Gastrocnemius medialis (tissue), 4 donors: Measurements from ENCODE around the gene ZYG11B. TPM values are rescaled to one million over a fixed set of nuclear protein-coding genes. Genes with fewer than 3 reads are reported as not detected.
A peak's percentile ranks its signal among the peaks of the same experiment; 100 is the strongest.
"Not testable (repeated sequence)": the region's sequence is repeated elsewhere in the genome, so short reads cannot be mapped to it uniquely, and the experiment has no call there.

Experiments
- ATAC-seq, 2 donors: fragments of 150-250 bp; one replicate each; pipeline ENCODE4 v1.9.1; 2016
- DNase-seq, 2 donors: peaks; one replicate each; pipeline ENCODE4 v3.0.0-alpha.2; 2019
- H3K27ac ChIP-seq, 4 donors: fragments of 200-600 bp; sonication (generic); 1 replicate in 1 of 4; 2 replicates in 3 of 4; pipeline ENCODE4 v1.5.1; 2016 to 2018; ENCODE audit warnings: mild to moderate bottlenecking in 2 of 4, moderate library complexity in 1 of 4
- H3K27me3 ChIP-seq, 3 donors: fragments of 200-600 bp; sonication (generic) in 2 of 3; 1 replicate in 1 of 3; 2 replicates in 2 of 3; pipeline versions ENCODE4 v1.5.1 to v1.6.0; 2016 to 2019; ENCODE audit warnings: mild to moderate bottlenecking in 1 of 3, moderate library complexity in 1 of 3
- H3K36me3 ChIP-seq, 2 donors: fragments of 200-600 bp; sonication (generic) in 1 of 2; one replicate each; pipeline ENCODE4 v1.5.1; 2017 to 2018
- H3K4me1 ChIP-seq, 2 donors: fragments of 200-600 bp; sonication (generic) in 1 of 2; one replicate each; pipeline ENCODE4 v1.5.1; 2016 to 2017; ENCODE audit warnings: mild to moderate bottlenecking in 2 of 2
- H3K4me3 ChIP-seq, 4 donors: fragments of 200-600 bp; sonication (generic) in 3 of 4; 1 replicate in 1 of 4; 2 replicates in 3 of 4; pipeline ENCODE4 v1.5.1; 2016 to 2019; ENCODE audit warnings: mild to moderate bottlenecking in 2 of 4
- H3K9me3 ChIP-seq, 3 donors: fragments of 200-600 bp; sonication (generic) in 2 of 3; 1 replicate in 1 of 3; 2 replicates in 2 of 3; pipeline ENCODE4 v1.5.1; 2016 to 2019
- CTCF ChIP-seq, 5 experiments: fragments of 450-650 bp in 3 of 5; fragments of 200-600 bp in 2 of 5; sonication (generic) in 2 of 5; IDR thresholded peaks in 4 of 5; conservative IDR thresholded peaks in 1 of 5; 1 replicate in 4 of 5; 2 replicates in 1 of 5; pipeline ENCODE4 v1.5.1; 2016 to 2019; ENCODE audit warnings: antibody characterized with exemption in 5 of 5, mild to moderate bottlenecking in 3 of 5, moderate library complexity in 3 of 5
- POLR2A ChIP-seq, 2 donors: fragments of 450-650 bp; IDR thresholded peaks; one replicate each; pipeline ENCODE4 v1.6.1; 2017; ENCODE audit warnings: antibody characterized with exemption in 2 of 2, mild to moderate bottlenecking in 2 of 2, moderate library complexity in 2 of 2
- in situ Hi-C, 4 donors: fragments of 200-750 bp; cut with MboI; loops; one replicate each; pipeline versions ENCODE4 v1.15.0 to v1.8.0; 2017; ENCODE audit warnings: low sequenced_read_pairs in 4 of 4
- intact Hi-C: fragments of 100-400 bp; cut with DNase I; formaldehyde crosslinking; loops from one replicate; pipeline ENCODE4 v1.15.1; 2023; ENCODE audit warnings: low total_unique reads
- total RNA-seq, 4 donors: library from RNA; depleted of rRNA; stranded (reverse); fragments of >200 nt; gene quantifications; one replicate each; pipeline versions ENCODE4 v1.1.0 to v1.2.3, GENCODE V29; 2016

The ZYG11B gene
- total RNA-seq, 4 donors from 2014 or later = 136 to 248 (median 194) TPM

DNA sequence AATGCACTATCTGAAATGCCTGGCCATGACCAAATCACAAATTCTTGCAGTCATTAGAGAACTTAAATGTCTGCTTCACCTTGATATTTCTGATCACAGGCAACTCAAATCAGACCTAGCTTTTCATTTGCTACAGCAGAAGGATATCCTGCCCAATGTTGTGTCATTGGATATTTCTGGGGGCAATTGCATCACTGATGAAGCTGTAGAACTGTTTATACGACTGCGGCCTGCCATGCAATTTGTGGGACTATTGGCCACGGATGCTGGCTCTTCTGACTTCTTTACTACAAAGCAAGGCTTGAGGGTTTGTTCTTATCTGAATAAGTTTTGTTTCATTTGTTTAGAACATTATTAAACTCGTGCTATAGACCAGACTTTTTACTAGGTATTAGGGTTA is 131.2 kb downstream of the ZYG11B start:
- Histone ChIP-seq H3K27me3 (no peaks in the 10 kb centered on the region), H3K27ac (peak overlapping the region in 1 of 4 donors; percentile 20), H3K36me3 (no peaks in the 10 kb centered on the region), H3K4me1 (peaks cover 0 to 13% of the 10 kb centered on the region in 2 donors), H3K9me3 (no peaks in the 10 kb centered on the region), H3K4me3 (no peak overlapping the region)
- in situ Hi-C loops = no loop called here
- DNase-seq = no peak
- TF ChIP-seq POLR2A (IDR thresholded peaks at IDR 0.05) = no peak
- TF ChIP-seq CTCF (IDR thresholded peaks at IDR 0.05 in 4 of 5, conservative IDR thresholded peaks at IDR 0.05 in 1 of 5) = no peak
- peak; percentile 90 to 93 for ATAC-seq
- intact Hi-C loops = loop anchor here (2.0 kb wide), 1 partner anchor 69 kb away; the partner anchor contains the start of gene SCP2

DNA sequence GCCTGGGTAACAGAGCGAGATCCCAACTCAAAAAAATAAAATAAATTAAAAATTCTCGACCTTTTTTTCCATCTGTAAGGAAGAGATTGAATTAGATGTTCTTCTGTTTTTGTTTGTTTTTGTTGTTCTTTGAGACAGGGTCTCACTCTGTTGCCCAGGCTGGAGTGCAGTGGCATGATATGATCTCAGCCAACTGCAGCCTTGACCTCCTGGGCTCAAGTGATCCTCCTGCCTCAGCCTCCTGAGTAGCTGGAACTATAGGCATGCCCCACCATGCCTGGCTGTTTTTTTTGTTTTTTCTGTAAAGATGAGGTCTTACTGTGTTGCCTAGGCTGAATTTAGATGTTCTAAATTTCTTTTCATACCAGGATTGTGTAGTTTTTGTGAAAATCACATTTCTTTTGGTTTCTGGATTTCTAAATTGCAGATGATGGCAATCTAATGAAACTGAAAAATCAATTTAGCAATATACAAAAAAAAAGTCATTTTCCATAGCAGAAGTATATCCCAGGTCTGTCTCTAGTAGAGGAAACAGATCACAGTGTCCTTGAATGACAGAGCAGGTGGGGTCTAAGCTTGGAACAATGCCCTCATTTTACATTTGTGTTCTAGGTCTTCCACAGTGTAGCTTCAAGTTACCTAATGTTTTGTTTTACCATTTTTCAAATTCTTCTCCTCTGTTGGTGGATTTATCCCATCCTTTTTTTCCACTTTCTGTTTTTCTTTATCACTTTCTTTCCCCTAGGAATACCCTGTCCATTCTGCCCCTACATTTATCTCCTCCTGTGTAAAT is 136.6 kb downstream of the ZYG11B start:
- H3K4me1 ChIP-seq = peaks cover 0 to under 1% of the 10 kb centered on the region in 2 donors
- intact Hi-C loops (no loop called here), in situ Hi-C loops (no loop called here)
- H3K36me3 ChIP-seq = no peaks in the 10 kb centered on the region
- no peak overlapping the region for H3K27ac ChIP-seq
- no peak overlapping the region for H3K4me3 ChIP-seq
- no peak for ATAC-seq
- DNase-seq = no peak
- no peak for TF ChIP-seq POLR2A (IDR thresholded peaks at IDR 0.05)
- no peak for TF ChIP-seq CTCF (IDR thresholded peaks at IDR 0.05 in 4 of 5, conservative IDR thresholded peaks at IDR 0.05 in 1 of 5)
- H3K9me3 ChIP-seq = no peaks in the 10 kb centered on the region
- H3K27me3 ChIP-seq = no peaks in the 10 kb centered on the region

DNA sequence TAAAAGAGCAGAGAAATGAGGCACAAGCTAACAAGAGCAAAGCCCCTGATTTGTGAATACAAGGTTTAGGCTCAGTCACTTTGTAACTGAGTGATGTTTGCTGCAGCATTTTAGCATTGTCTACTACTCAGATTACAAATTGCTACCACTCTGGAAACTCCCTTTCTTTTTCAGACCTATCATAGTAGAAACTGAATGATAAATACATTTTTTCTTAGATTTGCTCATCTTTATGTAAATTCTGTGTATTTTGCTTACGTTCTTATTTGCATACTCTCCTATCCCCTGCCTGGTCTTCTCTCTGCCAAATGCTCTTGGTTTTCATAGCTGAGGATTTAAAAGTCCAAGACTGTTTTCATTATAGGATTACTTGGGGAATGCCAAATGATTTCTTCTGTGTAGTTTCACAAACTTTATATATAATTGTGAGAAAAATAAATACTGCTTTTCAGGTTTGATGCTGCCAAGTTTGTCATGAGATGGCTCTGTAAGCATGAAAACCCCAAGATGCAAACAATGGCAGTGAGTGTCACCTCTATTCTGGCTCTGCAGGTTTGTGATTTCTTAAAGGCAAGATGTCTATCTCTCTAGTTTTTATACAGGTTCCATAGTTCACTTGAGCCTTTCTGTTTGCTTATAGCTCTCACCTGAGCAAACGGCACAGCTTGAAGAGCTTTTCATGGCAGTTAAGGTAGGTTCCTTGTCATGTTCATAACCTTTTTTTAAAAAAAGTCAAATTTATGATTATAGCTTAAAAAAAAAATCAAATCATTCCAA is 141.0 kb downstream of the ZYG11B start:
- H3K27me3 ChIP-seq = no peaks in the 10 kb centered on the region
- H3K36me3 ChIP-seq = no peaks in the 10 kb centered on the region
- no peak for DNase-seq
- ATAC-seq = no peak
- H3K27ac ChIP-seq = no peak overlapping the region
- TF ChIP-seq CTCF (IDR thresholded peaks at IDR 0.05 in 4 of 5, conservative IDR thresholded peaks at IDR 0.05 in 1 of 5) (no peak), POLR2A (IDR thresholded peaks at IDR 0.05) (no peak)
- no peaks in the 10 kb centered on the region for H3K9me3 ChIP-seq
- H3K4me1 ChIP-seq = no peaks in the 10 kb centered on the region
- intact Hi-C loops = no loop called here
- H3K4me3 ChIP-seq = no peak overlapping the region
- in situ Hi-C loops = no loop called here

DNA sequence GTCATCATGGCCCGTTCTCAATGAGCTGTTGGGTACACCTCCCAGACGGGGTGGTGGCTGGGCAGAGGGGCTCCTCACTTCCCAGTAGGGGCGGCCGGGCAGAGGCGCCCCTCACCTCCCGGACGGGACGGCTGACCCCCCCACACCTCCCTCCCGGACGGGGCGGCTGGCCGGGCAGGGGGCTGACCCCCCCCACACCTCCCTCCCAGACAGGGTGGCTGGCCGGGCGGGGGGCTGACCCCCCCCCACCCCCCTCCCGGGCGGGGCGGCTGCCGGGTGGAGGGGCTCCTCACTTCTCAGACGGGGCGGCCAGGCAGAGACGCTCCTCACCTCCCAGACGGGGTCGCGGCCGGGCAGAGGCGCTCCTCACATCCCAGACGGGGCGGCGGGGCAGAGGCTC is 143.5 kb downstream of the ZYG11B start:
- H3K27ac ChIP-seq, DNase-seq, H3K27me3 ChIP-seq, in situ Hi-C loops, ATAC-seq, H3K4me3 ChIP-seq, H3K4me1 ChIP-seq, H3K9me3 ChIP-seq, H3K36me3 ChIP-seq, intact Hi-C loops: not testable (repeated sequence)

GRCh38 chr1:52876843-52877242 is 150.6 kb downstream of the ZYG11B start:
- no peak for DNase-seq
- no peaks in the 10 kb centered on the region for H3K4me1 ChIP-seq
- H3K36me3 ChIP-seq = no peaks in the 10 kb centered on the region
- H3K27ac ChIP-seq = no peak overlapping the region
- H3K4me3 ChIP-seq = no peak overlapping the region
- TF ChIP-seq CTCF (IDR thresholded peaks at IDR 0.05 in 4 of 5, conservative IDR thresholded peaks at IDR 0.05 in 1 of 5) (no peak), POLR2A (IDR thresholded peaks at IDR 0.05) (no peak)
- in situ Hi-C loops (no loop called here), intact Hi-C loops (no loop called here)
- no peaks in the 10 kb centered on the region for H3K9me3 ChIP-seq
- no peaks in the 10 kb centered on the region for H3K27me3 ChIP-seq
- no peak for ATAC-seq
